Aorta (tissue), 5 donors: ENCODE measurements around the gene IL22RA2. TPM values are rescaled to one million over a fixed set of nuclear protein-coding genes. Genes with fewer than 3 reads are reported as not detected.

ENCODE experiments used
- ATAC-seq: fragments of 200-7000 bp; cut with Tn5 transposase; one replicate; pipeline ENCODE4 v1.9.1; 2022; ENCODE audit warnings: moderate library complexity; ENCODE audit not compliant: low FRiP score
- DNase-seq, 2 donors: peaks; one replicate each; pipeline ENCODE4 v3.0.0-alpha.2; 2020
- H3K27ac ChIP-seq, 2 donors: one replicate each; pipeline ENCODE4 v1.5.1; 2013; ENCODE audit warnings: low read length in 2 of 2, mild to moderate bottlenecking in 2 of 2, moderate library complexity in 2 of 2, control low read depth in 1 of 2, inconsistent platforms in 1 of 2, low read depth in 1 of 2
- H3K27me3 ChIP-seq, 2 donors: one replicate each; pipeline ENCODE4 v1.6.1; 2013; ENCODE audit warnings: control low read depth in 1 of 2, low read length in 1 of 2, mild to moderate bottlenecking in 1 of 2, moderate library complexity in 1 of 2; ENCODE audit not compliant: insufficient read depth in 2 of 2, control insufficient read depth in 1 of 2
- H3K36me3 ChIP-seq, 2 donors: one replicate each; pipeline ENCODE4 v1.6.1; 2013; ENCODE audit warnings: control low read depth in 1 of 2, low read length in 1 of 2, mild to moderate bottlenecking in 1 of 2; ENCODE audit not compliant: insufficient read depth in 2 of 2, control insufficient read depth in 1 of 2
- H3K4me1 ChIP-seq, 2 donors: one replicate each; pipeline ENCODE4 v1.6.1; 2013; ENCODE audit warnings: low read length in 2 of 2, control low read depth in 1 of 2, mild to moderate bottlenecking in 1 of 2, moderate library complexity in 1 of 2; ENCODE audit not compliant: insufficient read depth in 2 of 2, control insufficient read depth in 1 of 2
- H3K4me3 ChIP-seq, 2 donors: one replicate each; pipeline ENCODE4 v1.5.1; 2013; ENCODE audit warnings: low read length in 2 of 2, control low read depth in 1 of 2, mild to moderate bottlenecking in 1 of 2
- H3K9me3 ChIP-seq: one replicate; pipeline ENCODE4 v1.6.1; 2013; ENCODE audit warnings: mild to moderate bottlenecking, low read length; ENCODE audit not compliant: control insufficient read depth
- WGBS, 2 donors: extraction: QIAGEN DNeasy Blood & Tissue Kit; methylation state at CpG; one replicate each; pipeline ENCODE4 v1.1.7; 2013; 5-methylcytosine and 5-hydroxymethylcytosine counted together
- intact Hi-C, 2 donors: fragments of 100-400 bp; cut with DNase I; formaldehyde crosslinking; loops; one replicate each; pipeline versions ENCODE4 v1.14.2 to v1.15.0; 2022
- polyA plus RNA-seq, 2 donors: library from polyadenylated mRNA; stranded (reverse); fragments of 200-250 nt; gene quantifications; one replicate each; pipeline ENCODE4 v1.2.3, GENCODE V29; 2013
- total RNA-seq, 2 donors: library from RNA; stranded (reverse); fragmentation: NEBNext Ultra II Directional; extraction: Animal tissue kit (Norgen Biotek cat#: 25700); gene quantifications; one replicate each; pipeline ENCODE4 v1.2.1, GENCODE V29; 2021
- donor health status: healthy with polysubstance abuse.
- donor health status: Bipolar disorder and iron deficiency.
- donor health status: DM: no; HTN: no; CAD: no.
- donor health status: DM: no; HTN: no; CAD: no.
- donor health status: DM: yes; HTN: yes; CAD: no.

Gene IL22RA2
- total and polyA plus RNA-seq, 4 donors: not detected

DNA sequence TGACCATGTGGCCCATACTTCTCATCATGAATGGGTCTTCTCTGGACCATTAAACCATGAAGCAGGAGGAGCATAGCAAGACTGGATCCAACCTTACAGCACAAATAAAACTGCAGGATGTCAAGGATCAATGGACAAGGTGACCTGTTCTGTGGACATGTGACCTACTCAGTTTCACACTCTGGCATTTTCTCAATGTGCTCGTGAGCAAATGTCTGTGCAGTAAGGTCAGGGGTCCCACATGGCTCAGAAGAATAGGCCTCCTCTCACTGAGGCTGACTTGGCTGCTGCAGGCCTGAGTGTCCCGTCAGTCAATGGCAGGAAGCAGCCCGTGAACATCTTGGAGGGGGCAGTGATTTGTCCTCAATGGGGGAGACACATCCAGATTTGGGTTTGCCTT, 68.5 kb downstream of the IL22RA2 start:
- ATAC-seq (no peak), DNase-seq (no peak)
- Histone ChIP-seq H3K36me3 (no peaks in the 10 kb centered on the region), H3K27ac (no peak overlapping the region), H3K9me3 (no peaks in the 10 kb centered on the region), H3K4me1 (no peaks in the 10 kb centered on the region), H3K4me3 (no peak overlapping the region), H3K27me3 (no peaks in the 10 kb centered on the region)
- 80 to 83% methylated on average over 3 of the region's 3 CpGs for WGBS, 2 donors
- intact Hi-C loops: no loop called here

DNA sequence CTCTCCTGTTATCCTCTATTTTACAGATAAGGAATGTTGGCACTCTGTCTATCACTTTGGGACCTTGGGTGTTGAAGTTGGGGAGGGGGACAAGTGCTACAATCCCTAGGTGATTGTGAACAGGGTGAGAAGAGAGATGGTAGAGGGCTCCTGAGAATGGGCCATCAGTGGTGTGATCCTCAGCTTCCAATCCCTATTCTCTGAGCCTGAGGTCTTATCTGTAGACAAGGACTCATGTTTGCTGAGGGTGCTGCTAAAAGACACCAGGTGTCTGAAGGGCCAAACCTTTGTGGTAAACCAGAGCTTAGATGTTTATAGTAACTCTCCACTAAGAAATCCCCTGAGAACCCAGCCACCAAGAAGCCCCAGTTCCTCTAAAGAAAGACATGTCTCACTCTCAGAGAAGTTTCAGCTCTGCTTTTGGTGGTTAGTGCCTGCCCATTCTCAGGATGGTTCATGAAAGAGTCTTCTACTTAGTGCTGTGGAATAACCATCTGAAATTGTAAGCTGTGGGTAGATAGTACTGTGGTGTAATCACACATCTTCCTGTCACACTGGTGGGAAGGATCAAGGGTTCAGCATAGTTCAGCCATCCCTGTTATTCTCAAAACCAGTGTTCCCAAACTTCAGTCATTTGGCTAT, 70.5 kb downstream of the IL22RA2 start:
- DNase-seq: no peak
- no peaks in the 10 kb centered on the region for H3K4me1 ChIP-seq
- no peaks in the 10 kb centered on the region for H3K36me3 ChIP-seq
- intact Hi-C loops: no loop called here
- no peak for ATAC-seq
- H3K9me3 ChIP-seq: no peaks in the 10 kb centered on the region
- no peaks in the 10 kb centered on the region for H3K27me3 ChIP-seq
- H3K4me3 ChIP-seq: no peak overlapping the region
- no peak overlapping the region for H3K27ac ChIP-seq

DNA sequence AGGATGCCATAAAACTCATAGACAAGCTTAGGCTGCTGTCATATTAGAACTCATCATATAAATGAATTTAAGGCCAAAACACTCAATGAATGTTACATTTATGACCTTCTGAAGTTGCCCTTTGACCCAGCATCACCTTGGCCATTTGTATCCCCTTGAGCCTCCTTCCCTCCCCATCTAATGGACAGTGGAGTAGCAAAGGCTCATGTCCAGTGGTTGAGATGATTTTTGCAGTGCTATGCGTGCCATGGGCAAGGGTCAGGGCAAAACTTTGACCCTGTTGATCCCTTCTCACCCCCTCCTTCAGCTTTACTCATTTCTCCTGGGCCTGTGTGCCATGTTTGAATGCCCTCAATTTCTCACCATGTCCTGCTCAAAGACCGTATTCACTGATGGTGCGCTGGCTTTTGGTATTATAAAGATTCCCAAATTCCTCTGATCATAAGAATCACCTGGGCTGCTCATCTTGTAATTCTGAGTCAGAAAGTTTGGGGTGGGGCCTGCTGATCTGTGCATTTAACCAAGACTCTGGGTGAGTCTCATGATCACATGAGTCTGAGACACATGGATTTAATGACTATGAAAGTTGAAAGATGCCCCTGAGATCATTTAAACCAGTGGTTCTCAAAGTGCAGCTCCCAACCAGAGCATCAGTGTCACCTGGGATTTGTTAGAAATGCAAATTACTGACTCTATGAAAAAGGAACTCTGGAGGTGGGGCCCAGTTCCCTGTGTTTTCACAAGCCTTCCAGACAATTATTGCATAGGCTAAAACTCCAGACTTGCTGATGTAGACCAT, 71.2 kb downstream of the IL22RA2 start:
- no peaks in the 10 kb centered on the region for H3K4me1 ChIP-seq
- no peaks in the 10 kb centered on the region for H3K9me3 ChIP-seq
- no peaks in the 10 kb centered on the region for H3K36me3 ChIP-seq
- WGBS, 2 donors: 89 to 91% methylated on average over 3 of the region's 3 CpGs
- no peak overlapping the region for H3K4me3 ChIP-seq
- H3K27me3 ChIP-seq: no peaks in the 10 kb centered on the region
- no peak overlapping the region for H3K27ac ChIP-seq
- ATAC-seq (no peak), DNase-seq (no peak)
- intact Hi-C loops: no loop called here

DNA sequence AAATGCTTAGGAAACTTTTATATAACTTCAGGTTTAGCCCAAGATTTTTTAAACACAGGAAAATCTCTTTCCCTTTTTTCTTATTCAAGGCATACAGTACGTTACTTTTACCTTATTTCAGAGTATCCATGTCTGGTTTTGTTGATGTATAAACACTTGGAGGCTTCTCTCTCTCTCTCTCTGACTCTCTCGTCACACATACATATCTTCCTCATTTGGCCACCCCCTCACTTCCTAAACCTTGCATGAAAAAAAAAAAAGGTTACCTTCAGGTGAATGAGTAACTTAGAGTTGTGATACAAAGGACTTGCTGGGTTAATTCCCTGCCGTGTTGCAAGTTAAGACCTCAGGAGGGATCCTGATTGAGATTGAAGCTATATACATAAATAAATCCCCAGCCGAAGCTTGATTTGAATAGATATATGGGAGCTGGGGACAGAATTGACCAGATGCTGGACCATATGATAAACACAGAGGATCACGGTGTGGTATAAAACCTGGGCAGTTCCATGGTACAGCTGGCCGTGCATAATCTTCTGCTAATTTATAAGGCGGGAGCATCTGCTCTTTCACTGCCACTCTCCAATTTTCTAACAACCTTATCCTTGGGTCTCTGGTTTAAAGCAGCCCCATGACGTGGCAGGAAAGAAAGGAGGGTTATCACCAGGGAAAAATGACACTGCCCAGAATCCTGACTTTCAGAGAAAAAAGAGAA, 73.6 kb downstream of the IL22RA2 start:
- H3K27me3 ChIP-seq: no peaks in the 10 kb centered on the region
- DNase-seq (no peak), ATAC-seq (no peak)
- intact Hi-C loops: loop anchor here (5.0 to 10.0 kb wide), 2 partner anchors 212 to 545 kb away; no protein-coding TSS in a partner anchor
- WGBS, 2 donors: 80 to 84% methylated on average over 8 of the region's 8 CpGs
- H3K36me3 ChIP-seq: no peaks in the 10 kb centered on the region
- no peak overlapping the region for H3K4me3 ChIP-seq
- H3K27ac ChIP-seq: no peak overlapping the region
- H3K9me3 ChIP-seq: no peaks in the 10 kb centered on the region
- no peaks in the 10 kb centered on the region for H3K4me1 ChIP-seq

DNA sequence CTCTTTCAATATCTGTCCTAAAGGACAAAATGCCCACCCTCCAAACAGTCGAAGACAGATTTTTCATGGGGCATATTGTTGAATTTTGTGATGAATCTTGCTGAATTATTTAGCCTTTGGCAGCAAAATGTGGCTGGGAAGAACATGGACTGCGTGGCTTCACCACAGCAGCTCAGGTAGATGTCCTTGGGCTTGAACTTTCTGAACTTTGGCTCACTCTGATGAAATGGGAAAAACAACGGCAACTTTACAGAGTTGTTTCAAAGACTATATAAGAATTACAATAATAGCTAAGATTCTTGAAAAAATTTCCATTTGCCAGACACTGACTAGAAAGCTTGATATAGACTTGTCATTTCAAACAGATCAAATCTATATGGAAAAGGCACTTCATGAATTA, 75.9 kb downstream of the IL22RA2 start:
- no peaks in the 10 kb centered on the region for H3K4me1 ChIP-seq
- intact Hi-C loops: loop anchor here (5.0 to 10.0 kb wide), 2 partner anchors 215 to 547 kb away; no protein-coding TSS in a partner anchor
- ATAC-seq (no peak), DNase-seq (no peak)
- H3K27ac ChIP-seq: no peak overlapping the region
- H3K9me3 ChIP-seq: no peaks in the 10 kb centered on the region
- H3K36me3 ChIP-seq: no peaks in the 10 kb centered on the region
- 87 to 90% methylated on average over 3 of the region's 3 CpGs for whole genome bisulfite sequencing, 2 donors
- H3K27me3 ChIP-seq: no peaks in the 10 kb centered on the region
- H3K4me3 ChIP-seq: no peak overlapping the region

DNA sequence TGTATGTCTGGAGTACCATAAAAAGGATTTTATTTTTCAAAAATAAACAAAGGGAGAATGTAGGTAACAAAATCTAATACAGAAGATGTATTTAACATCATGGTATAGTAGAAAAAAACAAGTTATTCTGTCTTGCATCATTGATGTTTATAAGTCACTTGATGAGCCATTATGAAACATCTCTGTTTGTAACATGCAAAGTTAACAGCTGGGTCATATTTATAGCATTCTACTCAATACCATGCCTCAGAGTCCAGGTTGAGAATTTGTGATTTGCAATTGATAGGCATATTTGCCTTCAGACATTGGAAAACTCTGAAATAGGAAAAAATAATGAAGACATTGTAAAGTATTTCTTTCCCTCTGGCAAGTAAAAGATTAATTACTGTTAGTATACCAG, 76.4 kb downstream of the IL22RA2 start:
- no peak overlapping the region for H3K27ac ChIP-seq
- DNase-seq (no peak), ATAC-seq (no peak)
- H3K27me3 ChIP-seq: no peaks in the 10 kb centered on the region
- intact Hi-C loops: loop anchor here (5.0 to 10.0 kb wide), 2 partner anchors 215 to 548 kb away; no protein-coding TSS in a partner anchor
- no peaks in the 10 kb centered on the region for H3K36me3 ChIP-seq
- no peaks in the 10 kb centered on the region for H3K9me3 ChIP-seq
- H3K4me3 ChIP-seq: no peak overlapping the region
- H3K4me1 ChIP-seq: no peaks in the 10 kb centered on the region

DNA sequence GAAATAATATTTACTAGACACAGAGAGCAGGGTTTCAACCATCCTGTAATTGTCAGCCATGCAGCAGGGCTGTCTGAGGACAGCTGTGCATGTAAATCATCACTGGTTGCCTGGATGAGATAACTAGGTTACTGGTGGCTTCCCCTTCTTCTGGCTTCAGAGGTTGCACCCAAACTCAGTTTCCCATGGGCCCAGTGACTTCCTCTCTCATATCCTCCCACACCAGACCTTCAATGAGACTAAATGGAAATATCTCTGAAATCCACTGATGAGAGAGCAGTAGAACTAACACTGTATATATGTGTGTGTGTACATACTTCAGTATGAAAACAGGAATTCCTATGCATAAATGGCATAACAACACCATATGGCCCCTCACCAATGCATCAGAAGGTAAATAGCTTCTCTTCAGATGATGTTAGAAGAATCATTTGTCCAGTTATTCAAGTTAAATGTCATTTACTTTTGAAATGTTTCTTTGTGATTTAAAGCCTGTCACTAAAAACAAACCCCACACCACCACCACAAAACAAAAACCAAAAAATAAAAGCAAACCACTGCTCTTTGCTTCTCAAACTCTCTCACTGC, 77.7 kb downstream of the IL22RA2 start:
- Histone ChIP-seq H3K27me3 (no peaks in the 10 kb centered on the region), H3K9me3 (no peaks in the 10 kb centered on the region), H3K27ac (no peak overlapping the region), H3K4me1 (no peaks in the 10 kb centered on the region), H3K4me3 (no peak overlapping the region), H3K36me3 (no peaks in the 10 kb centered on the region)
- DNase-seq: no peak
- intact Hi-C loops: loop anchor here (5.0 to 10.0 kb wide), 2 partner anchors 217 to 549 kb away; no protein-coding TSS in a partner anchor
- no peak for ATAC-seq

DNA sequence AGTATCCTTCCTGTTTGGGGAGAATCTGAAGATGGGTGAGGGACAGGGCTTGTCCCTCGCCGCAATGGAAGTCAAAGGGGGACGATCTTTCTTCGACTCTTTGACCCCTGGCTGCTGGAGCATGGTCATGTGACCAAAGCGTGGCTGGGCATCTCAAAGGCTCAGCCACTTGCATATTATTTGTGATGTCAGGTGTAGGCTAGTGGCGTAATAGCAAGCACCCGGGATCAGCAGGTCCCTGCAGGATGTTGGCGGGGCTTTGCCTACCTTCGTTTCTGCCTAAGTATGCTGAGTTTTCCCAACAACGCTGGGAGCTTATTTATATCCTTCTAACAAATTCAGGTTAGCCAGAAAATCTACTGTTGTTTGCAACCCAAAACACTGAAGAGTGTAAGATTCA, 78.4 kb downstream of the IL22RA2 start:
- intact Hi-C loops: loop anchor here (5.0 to 10.0 kb wide), 2 partner anchors 217 to 550 kb away; no protein-coding TSS in a partner anchor
- Histone ChIP-seq H3K27ac (no peak overlapping the region), H3K4me3 (no peak overlapping the region), H3K9me3 (no peaks in the 10 kb centered on the region), H3K36me3 (no peaks in the 10 kb centered on the region), H3K27me3 (no peaks in the 10 kb centered on the region), H3K4me1 (no peaks in the 10 kb centered on the region)
- no peak for DNase-seq
- 69 to 72% methylated on average over 10 of the region's 10 CpGs for WGBS, 2 donors
- no peak for ATAC-seq
